PC-3 (cell line): Measurements from ENCODE around the gene ERI3. TPM values are rescaled to one million over a fixed set of nuclear protein-coding genes. Genes with fewer than 3 reads are reported as not detected.

Experiments used
- ATAC-seq: fragments of 200-7000 bp; cut with Tn5 transposase; 2 replicates; pipeline ENCODE4 v1.9.1; 2020; ENCODE audit warnings: mild to moderate bottlenecking, moderate library complexity
- BruUV-seq: library from RNA; stranded (reverse); fragments of 400-500 nt; replicated peaks from 2 replicates; lab custom pipeline; 2021; lab: Mats Ljungman, UMichigan
- CTCF ChIA-PET: fragments of 300-600 bp; sonication (Branson Sonifier 250); formaldehyde crosslinking; loops from one replicate; lab custom pipeline; 2022; ENCODE audit warnings: antibody characterized with exemption; lab: Charles Lee
- POLR2A ChIA-PET: fragments of 300-600 bp; sonication (Branson Sonifier 250); formaldehyde crosslinking; loops from one replicate; lab custom pipeline; 2022; ENCODE audit warnings: antibody characterized with exemption; ENCODE audit not compliant: unreplicated experiment; lab: Charles Lee
- DNase-seq: peaks from one replicate; pipeline ENCODE4 v3.0.0-alpha.2; 2015
- H2AFZ ChIP-seq: fragments of 300-600 bp; sonication (generic); 2 replicates; pipeline ENCODE4 v1.6.0; 2016; ENCODE audit warnings: antibody characterized with exemption, low read length
- H3F3A ChIP-seq: fragments of 300-600 bp; sonication (generic); one replicate; pipeline ENCODE4 v1.6.0; 2017; ENCODE audit warnings: antibody characterized with exemption, low read length, control low read depth, mild to moderate bottlenecking; ENCODE audit not compliant: unreplicated experiment
- H3K27ac ChIP-seq: fragments of 300-600 bp; sonication (generic); 2 replicates; pipeline ENCODE4 v1.5.1; 2016; ENCODE audit warnings: mild to moderate bottlenecking, low read length
- H3K27me3 ChIP-seq: fragments of 300-600 bp; sonication (generic); 2 replicates; pipeline ENCODE4 v1.6.1; 2016; ENCODE audit warnings: low read length, mixed read lengths
- H3K36me3 ChIP-seq: fragments of 300-600 bp; sonication (generic); 2 replicates; pipeline ENCODE4 v1.6.1; 2016; ENCODE audit warnings: low read depth, mixed run types, low read length, mixed read lengths
- H3K4me1 ChIP-seq: fragments of 300-600 bp; sonication (generic); 2 replicates; pipeline ENCODE4 v1.5.1; 2016; ENCODE audit warnings: low read length; ENCODE audit not compliant: insufficient read depth
- H3K4me2 ChIP-seq: fragments of 300-600 bp; sonication (generic); 2 replicates; pipeline ENCODE4 v1.6.0; 2016; ENCODE audit warnings: low read length
- H3K4me3 ChIP-seq: fragments of 300-600 bp; sonication (generic); 2 replicates; pipeline ENCODE4 v1.5.1; 2016; ENCODE audit warnings: mild to moderate bottlenecking, low read length, mixed read lengths
- H3K79me2 ChIP-seq: fragments of 300-600 bp; sonication (generic); 2 replicates; pipeline ENCODE4 v1.6.1; 2017; ENCODE audit warnings: low read length, mixed read lengths
- H3K9ac ChIP-seq: fragments of 300-600 bp; sonication (generic); 2 replicates; pipeline ENCODE4 v1.6.0; 2016; ENCODE audit warnings: mild to moderate bottlenecking, low read length
- H3K9me2 ChIP-seq: fragments of 300-600 bp; sonication (generic); replicated peaks from 2 replicates; pipeline ENCODE4 v1.6.1; 2016; ENCODE audit warnings: mixed run types, low read length, mixed read lengths
- H3K9me3 ChIP-seq: fragments of 300-600 bp; sonication (generic); 2 replicates; pipeline ENCODE4 v1.6.1; 2016; ENCODE audit warnings: low read length, mixed read lengths
- H4K20me1 ChIP-seq: fragments of 300-600 bp; sonication (generic); 2 replicates; pipeline ENCODE4 v1.6.1; 2016; ENCODE audit warnings: low read length, mixed read lengths
- CTCF ChIP-seq: fragments of 300-600 bp; sonication (generic); conservative IDR thresholded peaks from 2 replicates; pipeline ENCODE4 v1.5.1; 2017; ENCODE audit warnings: antibody characterized with exemption, low read depth, mild to moderate bottlenecking, low read length
- EZH2 ChIP-seq: fragments of 300-600 bp; sonication (generic); IDR thresholded peaks from one replicate; pipeline ENCODE4 v1.6.1; 2017; ENCODE audit warnings: antibody characterized with exemption, mild to moderate bottlenecking, low read length; ENCODE audit not compliant: unreplicated experiment
- EZH2phosphoT487 ChIP-seq: fragments of 300-600 bp; sonication (generic); IDR thresholded peaks from 2 replicates; pipeline ENCODE4 v1.6.1; 2018; ENCODE audit warnings: mild to moderate bottlenecking, antibody characterized with exemption, low read length, borderline replicate concordance
- intact Hi-C: fragments of 100-400 bp; cut with micrococcal nuclease; formaldehyde crosslinking; loops from 2 replicates; pipeline ENCODE4 v1.9.0; 2023
- total RNA-seq: library from RNA; depleted of rRNA; stranded (reverse); fragments of >200 nt; gene quantifications from 2 replicates; pipeline ENCODE4 v1.2.3, GENCODE V29; 2014

The ERI3 gene
- total RNA-seq, 1 experiment from 2014 or later, result 138 TPM

DNA sequence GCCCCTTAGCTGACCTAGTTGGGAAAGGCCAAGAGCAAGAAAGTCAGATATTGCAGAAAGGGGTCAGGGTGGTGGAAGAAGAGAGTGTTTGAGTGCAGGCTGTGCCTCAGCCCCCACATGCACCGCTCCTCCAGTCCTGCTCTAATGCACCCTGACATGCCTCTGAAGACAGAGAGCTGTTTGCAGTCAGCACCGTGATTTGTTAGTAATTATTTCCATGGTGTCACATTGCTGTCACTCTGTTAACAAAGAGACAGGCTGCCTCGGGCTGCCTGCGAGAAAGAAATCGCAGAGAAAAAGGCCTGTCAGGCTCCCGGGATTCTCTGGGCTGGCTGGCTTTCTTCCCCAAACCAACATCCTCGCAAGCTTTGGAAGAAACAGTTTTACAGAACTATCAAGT, 58.3 kb downstream of the ERI3 start:
- Histone ChIP-seq H3K9me3 (no peaks in the 10 kb centered on the region), H3K4me2 (no peak overlapping the region), H3K79me2 (no peaks in the 10 kb centered on the region), H3K4me3 (no peak overlapping the region), H3K4me1 (no peaks in the 10 kb centered on the region), H2AFZ (no peak overlapping the region), H4K20me1 (no peaks in the 10 kb centered on the region), H3F3A (no peaks in the 10 kb centered on the region), H3K9ac (no peak overlapping the region), H3K27me3 (no peaks in the 10 kb centered on the region), H3K9me2 (no peaks in the 10 kb centered on the region), H3K36me3 (peaks cover 15% of the 10 kb centered on the region), H3K27ac (no peak overlapping the region)
- no peak for ATAC-seq
- ChIA-PET POLR2A (no interaction called here), CTCF (no interaction called here)
- DNase-seq, result no peak
- no peak for TF ChIP-seq CTCF
- no peak for TF ChIP-seq EZH2
- TF ChIP-seq EZH2phosphoT487, result no peak
- BruUV-seq, result no TSS peak
- intact Hi-C loops, result no loop called here

- Histone ChIP-seq H3K27ac (no peak overlapping the region), H3K36me3 (peaks cover 15% of the 10 kb centered on the region), H3K27me3 (no peaks in the 10 kb centered on the region), H4K20me1 (no peaks in the 10 kb centered on the region), H2AFZ (no peak overlapping the region), H3K4me2 (no peak overlapping the region), H3K9ac (no peak overlapping the region), H3K4me1 (no peaks in the 10 kb centered on the region), H3K9me3 (no peaks in the 10 kb centered on the region), H3K4me3 (no peak overlapping the region), H3K79me2 (no peaks in the 10 kb centered on the region), H3F3A (no peaks in the 10 kb centered on the region), H3K9me2 (no peaks in the 10 kb centered on the region)
- no peak for ATAC-seq
- intact Hi-C loops, result no loop called here
- no peak for DNase-seq
- POLR2A ChIA-PET, result no interaction called here
- TF ChIP-seq EZH2phosphoT487 (no peak), EZH2 (no peak), CTCF (no peak)
- CTCF ChIA-PET, result no interaction called here
- no TSS peak for BruUV-seq
Measured at GRCh38 chr1:44296086-44296485, 59.0 kb downstream of the ERI3 start.

DNA sequence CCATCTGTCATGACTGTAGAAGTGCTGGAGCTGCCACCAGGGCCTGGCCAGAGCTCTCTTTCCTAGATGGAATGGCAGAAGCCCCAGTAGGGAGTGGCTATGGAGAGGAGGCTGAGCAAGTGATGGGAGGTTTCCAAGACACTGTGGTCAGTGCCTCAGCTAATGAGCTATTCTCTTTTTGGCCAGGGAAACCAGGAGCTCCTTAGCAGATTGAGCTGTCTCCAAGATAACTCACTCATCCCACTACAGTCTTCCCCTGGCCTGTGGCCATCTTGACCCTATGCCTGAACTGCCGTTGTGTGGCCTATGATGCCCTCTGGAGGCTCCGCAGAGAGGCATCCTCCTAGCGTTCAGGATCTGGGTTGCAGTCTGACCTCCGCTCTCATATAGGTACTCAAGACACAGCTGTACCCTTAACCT, 60.5 kb downstream of the ERI3 start:
- Histone ChIP-seq H3K9ac (no peak overlapping the region), H2AFZ (no peak overlapping the region), H3K4me3 (no peak overlapping the region), H3K9me2 (no peaks in the 10 kb centered on the region), H3K27ac (no peak overlapping the region), H3K9me3 (no peaks in the 10 kb centered on the region), H3F3A (no peaks in the 10 kb centered on the region), H3K36me3 (peaks cover 15% of the 10 kb centered on the region), H4K20me1 (no peaks in the 10 kb centered on the region), H3K79me2 (no peaks in the 10 kb centered on the region), H3K4me1 (no peaks in the 10 kb centered on the region), H3K27me3 (no peaks in the 10 kb centered on the region), H3K4me2 (no peak overlapping the region)
- ATAC-seq (no peak; the same call in 1 of the 2 replicates), DNase-seq (no peak)
- TF ChIP-seq CTCF (peak; percentile 41), EZH2 (no peak), EZH2phosphoT487 (no peak)
- POLR2A ChIA-PET, result interaction anchor here (0.6 kb wide), 1 partner anchor 1305 kb away, joined by 3 read pairs; no protein-coding TSS in a partner anchor
- intact Hi-C loops, result no loop called here
- CTCF ChIA-PET, result no interaction called here
- no TSS peak for BruUV-seq
